Measurements from ENCODE around the gene BRD4.

GRCh38 chr19:15372891-15373301 lies 40.6 kb upstream of the BRD4 start:
- TF ChIP-seq CTCF (IDR thresholded peaks at IDR 0.05) = no peak
- no peak for TF ChIP-seq POLR2A (IDR thresholded peaks at IDR 0.05)
